GM18498 (cell line): ENCODE results near the gene OIT3.

Experiments used
- ATAC-seq: cut with Tn5 transposase; IDR thresholded peaks from one replicate; pipeline ENCODE4 v1.9.1; 2021; ENCODE audit warnings: mild to moderate bottlenecking, moderate library complexity; ENCODE audit not compliant: unreplicated experiment

The OIT3 gene

GRCh38 chr10:72893136-72893798 lies at the start of gene OIT3:
OIT3 (plus strand) TSS chr10:72893739; CDS start chr10:72893799, 60 bp downstream.
- no peak for ATAC-seq

GRCh38 chr10:72846238-72846637 lies 47.3 kb upstream of the OIT3 start:
- no peak for ATAC-seq

DNA sequence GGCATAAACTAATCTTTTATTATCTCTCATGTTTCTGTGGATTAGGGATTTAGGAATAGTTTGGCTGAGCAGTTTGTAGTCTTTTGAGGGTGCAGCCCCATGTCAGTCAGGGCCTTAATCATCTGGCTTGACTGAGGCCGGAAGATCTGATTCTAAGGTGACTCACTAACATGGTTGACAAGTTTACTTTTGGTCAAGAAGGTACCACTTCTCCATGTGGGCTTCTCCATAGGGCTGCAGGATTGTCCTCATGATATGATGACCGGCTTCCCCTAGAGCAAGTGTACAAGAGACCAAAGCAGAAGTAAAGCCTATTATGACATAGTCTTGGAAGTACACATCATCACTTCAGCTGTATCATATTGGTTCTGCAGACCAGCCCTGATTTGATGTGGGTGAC lies 45.9 kb upstream of the OIT3 start:
- no peak for ATAC-seq

- ATAC-seq, result no peak
These were observed 42.7 kb upstream of the OIT3 start for GRCh38 chr10:72850861-72851260.

DNA sequence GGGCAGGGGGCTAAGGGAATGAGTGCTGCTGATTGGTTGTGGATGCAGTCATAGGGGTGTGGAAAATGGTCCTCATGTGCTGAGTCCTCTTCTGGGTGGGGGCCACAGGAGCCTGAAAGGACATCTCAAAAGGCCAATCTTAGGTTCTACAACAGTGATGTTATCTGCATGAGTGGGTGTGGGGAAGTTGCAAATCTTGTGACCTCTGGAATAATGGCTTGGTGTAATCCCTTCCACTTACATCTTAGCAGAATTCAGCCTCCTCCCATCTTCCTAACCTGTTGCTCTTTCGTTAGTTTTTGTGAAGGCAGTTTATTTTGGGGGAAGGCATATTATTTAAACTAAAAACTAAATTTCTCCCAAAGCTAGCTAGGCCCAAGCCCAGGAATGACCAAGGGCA lies 42.0 kb upstream of the OIT3 start:
- ATAC-seq, result no peak

GRCh38 chr10:72852508-72852907 lies 41.0 kb upstream of the OIT3 start:
- ATAC-seq, result no peak

DNA sequence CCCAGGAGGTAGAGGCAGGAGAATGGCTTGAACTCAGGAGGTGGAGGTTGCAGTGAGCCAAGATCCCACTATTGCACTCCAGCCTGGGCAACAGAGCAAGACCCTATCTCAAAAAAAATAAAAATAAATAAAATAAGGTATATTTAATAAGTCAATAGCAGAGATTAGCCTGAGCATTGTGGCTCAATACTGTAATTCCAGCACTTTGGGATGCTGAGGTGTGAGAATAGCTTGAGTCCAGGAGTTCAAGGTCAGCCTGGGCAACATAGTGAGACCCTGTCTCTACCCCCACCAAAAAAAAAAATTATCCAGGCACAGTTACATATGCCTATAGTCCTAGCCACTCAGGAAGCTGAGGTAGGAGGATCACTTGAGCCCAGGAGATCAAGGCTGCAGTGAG lies 38.4 kb upstream of the OIT3 start:
- no peak for ATAC-seq

DNA sequence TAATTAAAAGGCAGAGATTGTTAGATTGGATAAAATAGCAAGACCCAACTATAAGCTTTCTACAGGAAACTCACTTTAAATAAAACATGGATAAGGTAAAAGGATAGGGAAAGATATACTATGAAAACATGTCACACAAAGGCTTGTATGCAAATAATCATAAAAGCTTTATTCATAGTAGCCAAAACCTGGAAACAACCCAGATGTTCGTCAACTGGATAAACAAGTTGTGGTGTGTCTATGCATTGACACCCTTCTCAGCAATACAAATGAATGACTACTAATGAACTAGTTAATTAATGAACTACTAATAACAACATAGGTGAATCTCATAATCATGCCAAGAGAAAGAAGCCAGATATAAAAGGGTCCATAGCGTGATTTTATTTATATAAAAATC lies 37.7 kb upstream of the OIT3 start:
- no peak for ATAC-seq

GRCh38 chr10:72858067-72858466 lies 35.5 kb upstream of the OIT3 start:
- no peak for ATAC-seq

GRCh38 chr10:72862957-72863356 lies 30.6 kb upstream of the OIT3 start:
- ATAC-seq, result no peak

DNA sequence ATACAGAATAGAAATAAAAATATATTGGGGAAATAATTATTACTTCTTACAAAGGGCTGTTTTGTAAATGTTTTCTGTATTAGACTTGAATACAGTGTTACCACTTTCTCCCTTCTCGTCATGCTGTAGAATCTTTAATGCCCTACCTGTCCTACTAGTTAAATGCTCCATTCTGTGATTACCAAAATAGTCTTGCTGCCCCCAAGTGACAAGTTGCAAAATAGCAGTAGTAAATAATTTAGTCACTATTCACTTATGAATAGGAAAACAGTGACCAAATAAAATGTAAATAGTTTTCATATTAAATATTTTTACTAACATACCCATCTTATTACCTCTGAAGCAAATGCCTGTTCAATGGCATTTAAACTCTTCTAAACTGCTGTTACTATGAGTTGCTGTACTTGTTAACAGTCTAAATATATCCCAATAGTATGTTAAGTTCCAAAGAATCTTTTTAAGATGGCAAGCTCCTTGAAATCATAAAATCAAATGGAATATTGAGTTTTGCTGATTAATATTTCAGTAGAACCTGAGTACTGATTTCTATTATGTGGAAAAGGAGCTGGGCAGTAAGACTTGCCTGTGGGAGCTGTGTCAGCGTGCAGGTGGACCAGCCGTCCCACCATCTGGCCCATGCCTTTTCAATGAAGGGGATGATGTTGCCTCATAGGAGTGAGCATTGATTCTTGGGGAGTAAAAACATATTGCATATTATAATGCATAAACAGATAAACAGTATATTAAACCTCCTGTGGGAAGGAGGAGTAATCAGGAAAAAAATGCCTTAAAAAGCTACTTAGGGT lies 18.1 kb upstream of the OIT3 start:
- no peak for ATAC-seq

DNA sequence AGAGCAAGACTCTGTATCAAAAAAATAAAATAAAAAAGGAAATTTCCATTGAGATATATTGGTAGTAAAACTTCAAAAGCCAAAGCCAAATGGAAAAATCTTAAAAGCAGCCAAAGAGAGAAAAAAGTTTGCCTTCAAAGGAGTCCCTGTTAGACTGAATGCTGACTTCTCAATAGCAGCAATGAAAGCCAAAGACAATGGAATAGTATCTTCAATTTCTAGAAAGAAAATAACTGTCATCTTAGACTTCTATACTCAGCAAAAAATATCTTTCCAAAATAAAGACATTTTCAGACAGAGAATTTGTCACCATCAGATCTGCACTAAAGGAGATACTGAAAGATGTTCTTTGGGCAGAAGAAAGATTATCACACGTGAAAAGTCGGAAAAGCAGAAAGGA lies 14.3 kb upstream of the OIT3 start:
- ATAC-seq, result no peak

DNA sequence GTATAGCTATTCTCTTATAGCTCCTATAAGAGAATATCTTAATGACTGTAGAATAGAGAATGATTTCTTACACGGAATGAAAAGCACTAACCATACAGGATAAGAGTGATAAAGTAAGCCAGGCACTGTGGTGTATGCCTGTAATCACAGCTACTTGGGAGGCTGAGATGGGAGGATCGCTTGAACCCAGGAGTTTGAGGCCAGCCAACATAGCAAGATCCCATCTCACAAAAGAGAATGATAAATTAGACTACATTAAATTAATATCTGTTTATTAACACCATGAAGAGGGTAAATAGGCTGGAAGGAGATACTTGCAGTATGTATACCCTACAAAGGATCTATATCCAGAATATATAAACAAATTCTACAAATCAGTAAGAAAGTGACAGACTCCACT lies 12.2 kb upstream of the OIT3 start:
- ATAC-seq, result no peak

GRCh38 chr10:72883861-72884260 lies 9.7 kb upstream of the OIT3 start:
- ATAC-seq, result no peak

GRCh38 chr10:72885953-72886352 lies 7.6 kb upstream of the OIT3 start:
- no peak for ATAC-seq

- no peak for ATAC-seq
These were observed 6.9 kb upstream of the OIT3 start for GRCh38 chr10:72886621-72887020.

DNA sequence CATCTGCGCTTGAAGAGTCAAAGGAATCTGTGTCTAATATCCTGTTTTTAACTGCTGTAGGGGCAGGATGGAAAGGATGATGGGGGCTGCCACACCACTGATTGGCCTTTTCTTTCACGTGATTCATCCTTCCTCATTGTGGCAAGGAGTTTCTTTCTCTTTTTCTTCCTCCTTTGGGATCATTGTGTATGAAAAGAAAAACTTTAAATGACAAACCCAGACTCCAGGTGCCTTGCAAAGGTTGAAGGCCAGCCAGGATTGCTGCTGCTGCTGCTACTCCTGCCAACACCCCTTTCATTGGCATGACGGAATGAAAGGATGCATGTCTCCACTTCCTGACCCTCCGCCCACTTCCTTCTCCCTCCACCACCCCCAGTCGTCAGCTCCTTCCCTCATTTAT lies 6.5 kb upstream of the OIT3 start:
- ATAC-seq, result no peak

DNA sequence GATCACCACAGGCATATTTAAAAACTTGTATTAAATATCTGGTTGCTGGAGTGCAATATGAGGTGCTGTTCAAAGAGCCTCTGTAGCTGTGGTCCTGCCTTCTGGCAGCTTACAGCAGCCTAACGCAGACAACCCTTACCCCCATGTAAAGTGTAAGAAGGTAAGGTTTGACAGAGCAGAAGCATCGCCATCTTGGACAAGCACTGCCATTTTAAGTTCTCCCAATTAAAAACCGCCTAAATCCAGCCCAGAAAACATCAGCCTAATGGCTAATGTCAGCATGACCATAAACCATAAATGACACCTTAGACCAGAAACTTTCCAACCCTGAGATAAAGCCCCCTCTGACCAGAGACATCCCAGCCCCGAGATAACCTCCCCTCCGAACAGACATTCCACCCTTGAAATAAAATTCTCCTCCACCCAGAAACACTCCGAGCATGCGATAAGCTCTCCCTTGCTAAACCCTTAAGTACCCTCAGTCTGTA lies 5.3 kb upstream of the OIT3 start:
- ATAC-seq, result no peak

DNA sequence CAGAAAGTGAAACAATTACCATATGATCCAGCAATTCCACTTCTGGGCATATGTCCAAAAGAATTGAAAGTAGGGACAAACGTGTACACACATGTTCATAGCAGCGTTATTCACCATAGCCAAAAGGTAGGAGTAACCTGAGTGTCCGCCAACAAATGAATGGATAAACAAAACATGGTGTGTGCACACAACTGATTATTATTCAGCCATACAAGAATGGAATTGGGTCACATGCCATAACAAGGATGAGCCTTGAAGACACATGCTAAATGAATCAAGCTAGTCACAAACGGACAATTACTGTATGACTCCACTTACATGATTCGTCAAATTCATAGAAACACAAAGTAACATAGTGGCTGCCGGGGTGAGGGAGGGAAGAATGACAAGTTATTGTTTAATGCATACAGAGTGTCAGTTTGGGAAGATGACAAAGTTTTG lies 4.1 kb upstream of the OIT3 start:
- ATAC-seq, result no peak

DNA sequence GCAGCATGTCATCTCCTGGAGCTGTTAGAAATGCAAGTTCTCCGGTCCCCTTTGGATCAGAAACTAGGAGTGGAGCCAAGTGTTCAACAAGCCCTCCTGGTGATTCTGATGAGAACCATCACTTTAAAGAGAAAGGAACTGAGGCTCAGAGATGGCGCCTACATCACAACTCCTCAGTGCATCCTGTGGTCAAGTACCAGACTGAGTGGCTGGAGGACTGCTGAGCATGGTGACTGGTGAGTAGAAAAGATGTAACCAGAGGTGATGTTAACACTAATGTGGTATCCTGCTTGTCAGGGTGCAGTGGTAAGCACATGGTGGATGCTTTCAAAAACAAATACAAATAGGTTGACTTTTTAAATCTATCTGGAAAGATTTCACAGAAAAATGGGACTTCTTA lies 3.5 kb upstream of the OIT3 start:
- no peak for ATAC-seq

DNA sequence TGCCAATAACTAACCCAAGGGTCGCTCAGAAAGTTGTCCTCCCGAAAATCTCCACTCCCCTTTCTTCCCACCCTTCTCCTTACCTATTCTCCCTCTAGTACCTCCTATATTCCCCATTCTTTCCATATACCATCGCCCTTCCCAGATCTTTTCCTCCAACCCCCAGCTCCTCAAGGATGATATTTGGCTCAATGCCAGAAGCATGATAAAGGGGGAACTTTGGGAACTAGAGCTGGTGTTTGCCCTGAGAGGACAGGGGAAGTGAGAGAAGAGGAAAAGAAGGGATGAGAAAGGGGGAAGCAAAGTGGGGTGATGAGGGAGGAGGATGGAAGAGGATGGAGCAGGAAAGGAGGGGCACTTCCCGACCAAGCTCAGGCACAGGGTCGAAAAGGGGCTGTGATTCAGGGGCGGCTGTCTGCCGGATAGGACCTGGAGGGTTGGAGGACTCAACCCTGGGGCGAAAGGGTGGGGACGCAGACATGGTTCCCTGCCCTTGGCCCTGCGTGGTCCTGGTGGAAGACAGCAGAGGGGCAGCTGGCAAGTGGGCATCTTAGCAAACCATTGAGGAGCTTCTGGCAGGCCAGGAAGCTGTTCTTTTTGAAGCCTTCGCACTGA lies 1.8 kb downstream of the OIT3 start:
- ATAC-seq, result no peak

DNA sequence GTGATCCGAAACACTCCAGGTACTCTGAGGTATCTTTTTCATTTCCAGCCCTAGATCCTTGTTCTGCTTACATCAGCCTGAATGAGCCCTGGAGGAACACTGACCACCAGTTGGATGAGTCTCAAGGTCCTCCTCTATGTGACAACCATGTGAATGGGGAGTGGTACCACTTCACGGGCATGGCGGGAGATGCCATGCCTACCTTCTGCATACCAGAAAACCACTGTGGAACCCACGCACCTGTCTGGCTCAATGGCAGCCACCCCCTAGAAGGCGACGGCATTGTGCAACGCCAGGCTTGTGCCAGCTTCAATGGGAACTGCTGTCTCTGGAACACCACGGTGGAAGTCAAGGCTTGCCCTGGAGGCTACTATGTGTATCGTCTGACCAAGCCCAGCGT lies 5.1 kb downstream of the OIT3 start:
- ATAC-seq, result no peak
